Natural killer cell (primary cell): ENCODE results near the gene NLRP1. TPM values are rescaled to one million over a fixed set of nuclear protein-coding genes. Genes with fewer than 3 reads are reported as not detected.

Experiments
- ATAC-seq, 3 donors: fragments of 150-1000 bp in 2 of 3; fragments of 200-7000 bp in 1 of 3; cut with Tn5 transposase; 1 replicate in 1 of 3; 2 replicates in 2 of 3; pipeline ENCODE4 v1.10.0; 2021; ENCODE audit warnings: mild to moderate bottlenecking in 2 of 3, moderate library complexity in 2 of 3
- DNase-seq, 2 donors: peaks; one replicate each; pipeline versions ENCODE4 v3.0.0 to v3.0.0-alpha.2; 2013 to 2021; ENCODE audit warnings: mixed read lengths in 1 of 2
- H3K27ac ChIP-seq: one replicate; pipeline ENCODE4 v1.5.1; 2013; ENCODE audit warnings: mild to moderate bottlenecking, low read length
- H3K27me3 ChIP-seq: one replicate; pipeline ENCODE4 v1.6.1; 2013; ENCODE audit warnings: low read length; ENCODE audit not compliant: control insufficient read depth, insufficient read depth
- H3K36me3 ChIP-seq: one replicate; pipeline ENCODE4 v1.6.1; 2013; ENCODE audit warnings: low read length; ENCODE audit not compliant: control insufficient read depth, insufficient read depth
- H3K4me1 ChIP-seq: one replicate; pipeline ENCODE4 v1.6.1; 2013; ENCODE audit warnings: low read length; ENCODE audit not compliant: control insufficient read depth, insufficient read depth
- H3K4me3 ChIP-seq: one replicate; pipeline ENCODE4 v1.5.1; 2013; ENCODE audit warnings: low read length
- H3K9me3 ChIP-seq: one replicate; pipeline ENCODE4 v1.6.1; 2013; ENCODE audit warnings: low read length; ENCODE audit not compliant: control insufficient read depth, insufficient read depth
- H3K27ac Mint-ChIP-seq, 2 donors: one replicate each; pipeline ENCODE4 v1.8.0; 2022; ENCODE audit warnings: mild to moderate bottlenecking in 2 of 2, mixed read lengths in 2 of 2, moderate library complexity in 1 of 2
- H3K27me3 Mint-ChIP-seq, 2 donors: one replicate each; pipeline ENCODE4 v1.8.0; 2022; ENCODE audit warnings: low read depth in 2 of 2, mixed read lengths in 2 of 2
- H3K36me3 Mint-ChIP-seq: one replicate; pipeline ENCODE4 v1.8.0; 2022; ENCODE audit warnings: mixed read lengths
- H3K4me1 Mint-ChIP-seq, 2 donors: one replicate each; pipeline ENCODE4 v1.8.0; 2022; ENCODE audit warnings: mixed read lengths in 2 of 2
- H3K4me3 Mint-ChIP-seq: one replicate; pipeline ENCODE4 v1.8.0; 2022; ENCODE audit warnings: mild to moderate bottlenecking, moderate library complexity, mixed read lengths
- H3K9me3 Mint-ChIP-seq, 2 donors: one replicate each; pipeline ENCODE4 v1.8.0; 2022; ENCODE audit warnings: mixed read lengths in 2 of 2
- CTCF ChIP-seq: fragments of 200-600 bp; IDR thresholded peaks from one replicate; pipeline ENCODE4 v1.8.0; 2022; ENCODE audit warnings: antibody characterized with exemption
- WGBS: methylation state at CpG from one replicate; pipeline ENCODE4 v1.1.7; 2013; ENCODE audit warnings: missing lambda C conversion rate; ENCODE audit not compliant: insufficient coverage; 5-methylcytosine and 5-hydroxymethylcytosine counted together
- intact Hi-C: fragments of 100-400 bp; cut with micrococcal nuclease; formaldehyde crosslinking; loops from one replicate; pipeline ENCODE4 v1.14.2; 2022
- total RNA-seq, 4 donors: library from RNA; stranded (reverse); fragments of 120-200 nt in 1 of 4; gene quantifications; one replicate each; pipeline versions ENCODE4 v1.2.3 to v1.2.4, GENCODE V29; 2013 to 2022

The NLRP1 gene
- total RNA-seq, 3 donors from 2014 or later (not counting 1 experiment from before 2014, with no cell fraction given): 206 to 237 (median 209) TPM

- intact Hi-C loops: no loop called here
- H3K4me1 Mint-ChIP-seq: peaks cover 7 to 10% of the 10 kb centered on the region in 2 donors
- H3K4me3 ChIP-seq: no peak overlapping the region
- no peak overlapping the region for H3K4me3 Mint-ChIP-seq
- no peak for TF ChIP-seq CTCF
- H3K27me3 Mint-ChIP-seq: no peaks in the 10 kb centered on the region
- H3K27ac Mint-ChIP-seq: peak overlapping the region in 1 of 2 donors; percentile 40
- H3K36me3 ChIP-seq: peaks cover 89% of the 10 kb centered on the region
- no peaks in the 10 kb centered on the region for H3K9me3 ChIP-seq
- H3K9me3 Mint-ChIP-seq: no peaks in the 10 kb centered on the region
- H3K27ac ChIP-seq: no peak overlapping the region
- DNase-seq (no peak), ATAC-seq (no peak)
- H3K4me1 ChIP-seq: no peaks in the 10 kb centered on the region
- no peaks in the 10 kb centered on the region for H3K27me3 ChIP-seq
- peaks cover 19% of the 10 kb centered on the region for H3K36me3 Mint-ChIP-seq
- WGBS: 96% methylated on average over 6 of the region's 6 CpGs
Observed at GRCh38 chr17:5541610-5542202, 42.6 kb downstream of the NLRP1 start.

DNA sequence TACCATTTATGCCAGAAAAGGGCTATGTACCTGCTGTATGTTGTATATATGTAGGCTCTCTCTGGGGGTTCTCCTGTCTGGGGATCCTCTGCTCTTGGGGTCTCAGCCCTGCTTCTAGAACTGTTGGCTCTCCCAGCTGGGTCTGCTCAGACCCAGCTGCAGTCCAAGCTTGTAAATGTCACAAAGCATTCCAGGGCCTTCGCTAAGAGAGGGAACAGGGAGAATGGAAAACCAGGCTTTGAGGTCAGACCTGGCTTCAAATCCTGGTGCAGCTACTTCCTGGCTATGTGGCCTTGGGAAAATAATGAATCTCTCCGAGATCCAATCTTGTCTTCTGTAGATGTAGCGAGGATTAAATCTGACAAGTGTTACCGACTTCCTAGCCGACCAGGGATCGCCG, 44.0 kb downstream of the NLRP1 start:
- TF ChIP-seq CTCF: no peak
- Mint-ChIP-seq H3K27ac (no peak overlapping the region), H3K36me3 (peaks cover 13% of the 10 kb centered on the region)

GRCh38 chr17:5539286-5539685, 45.0 kb downstream of the NLRP1 start:
- H3K27ac ChIP-seq: no peak overlapping the region
- ATAC-seq (no peak), DNase-seq (no peak)
- Mint-ChIP-seq H3K27ac (no peak overlapping the region), H3K9me3 (no peaks in the 10 kb centered on the region), H3K4me1 (peaks cover under 1 to 4% of the 10 kb centered on the region in 2 donors), H3K36me3 (peaks cover 13% of the 10 kb centered on the region), H3K4me3 (no peak overlapping the region), H3K27me3 (no peaks in the 10 kb centered on the region)
- H3K4me3 ChIP-seq: no peak overlapping the region
- no peaks in the 10 kb centered on the region for H3K9me3 ChIP-seq
- no peak for TF ChIP-seq CTCF
- 97% methylated on average over 8 of the region's 8 CpGs for WGBS
- no peaks in the 10 kb centered on the region for H3K27me3 ChIP-seq
- H3K36me3 ChIP-seq: peaks cover 83% of the 10 kb centered on the region
- intact Hi-C loops: loop anchor here (5.0 kb wide), 1 partner anchor 192 kb away; no protein-coding TSS in a partner anchor
- H3K4me1 ChIP-seq: no peaks in the 10 kb centered on the region

More for the DNA sequence above, 44.0 kb downstream of the NLRP1 start:
- H3K4me1 ChIP-seq: no peaks in the 10 kb centered on the region
- H3K4me3 Mint-ChIP-seq: no peak overlapping the region
- WGBS: 98% methylated on average over 7 of the region's 7 CpGs
- H3K4me1 Mint-ChIP-seq: peaks cover 4 to 7% of the 10 kb centered on the region in 2 donors
- no peak for DNase-seq
- H3K9me3 Mint-ChIP-seq: no peaks in the 10 kb centered on the region
- no peak for ATAC-seq
- no peaks in the 10 kb centered on the region for H3K9me3 ChIP-seq
- no peak overlapping the region for H3K4me3 ChIP-seq
- peaks cover 84% of the 10 kb centered on the region for H3K36me3 ChIP-seq
- H3K27me3 ChIP-seq: no peaks in the 10 kb centered on the region
- intact Hi-C loops: no loop called here
- H3K27ac ChIP-seq: no peak overlapping the region
- no peaks in the 10 kb centered on the region for H3K27me3 Mint-ChIP-seq
